HG03280 (cell line): ENCODE results near the gene AK6.
"Not testable (repeated sequence)": the region's sequence is repeated elsewhere in the genome, so short reads cannot be mapped to it uniquely, and the experiment has no call there.

Experiments used
- ATAC-seq: cut with Tn5 transposase; IDR thresholded peaks from one replicate; pipeline ENCODE4 v1.9.1; 2021; ENCODE audit warnings: mild to moderate bottlenecking, moderate library complexity; ENCODE audit not compliant: unreplicated experiment

AK6 gene

GRCh38 chr5:69369340-69370121, at the start of gene AK6, which contains the start of the genes RAD17 and TAF9:
TSS of gene AK6 (minus strand) at chr5:69369520. CDS start at chr5:69369490, 30 bp downstream.
TSS of gene RAD17 (plus strand) at chr5:69369818. CDS start at chr5:69372209, 2,391 bp downstream.
TSS of gene TAF9 (minus strand) at chr5:69369520. CDS start at chr5:69365737, 3,783 bp downstream.
- ATAC-seq: peak; percentile 92

- no peak for ATAC-seq
These were observed 49.2 kb upstream of the AK6 start for GRCh38 chr5:69418554-69418953.

GRCh38 chr5:69416699-69417098, 47.4 kb upstream of the AK6 start:
- no peak for ATAC-seq

- no peak for ATAC-seq
These were observed 46.9 kb upstream of the AK6 start for GRCh38 chr5:69416180-69416579.

GRCh38 chr5:69415584-69415958, 46.3 kb upstream of the AK6 start:
- no peak for ATAC-seq

GRCh38 chr5:69414885-69415583, 45.7 kb upstream of the AK6 start, which contains the start of gene MARVELD2:
TSS of gene MARVELD2 (plus strand) at chr5:69415116. CDS start at chr5:69419386, 4,270 bp downstream.
- ATAC-seq: peak; percentile 67

- no peak for ATAC-seq
These were observed 35.5 kb upstream of the AK6 start for GRCh38 chr5:69404659-69405330.

- no peak for ATAC-seq
These were observed 9.1 kb upstream of the AK6 start for GRCh38 chr5:69378376-69378775.

GRCh38 chr5:69374911-69375446, 5.7 kb upstream of the AK6 start:
- peak; percentile 71 for ATAC-seq

- ATAC-seq: no peak
These were observed 3.1 kb upstream of the AK6 start for GRCh38 chr5:69372394-69372793.

GRCh38 chr5:69370335-69370734, 1.0 kb upstream of the AK6 start:
- not testable (repeated sequence) for ATAC-seq

GRCh38 chr5:69368458-69369339, 621 bp downstream of the AK6 start:
- ATAC-seq: peak; percentile 34

- ATAC-seq: no peak
These were observed 1.5 kb downstream of the AK6 start for GRCh38 chr5:69367697-69368279.

- no peak for ATAC-seq
These were observed 4.5 kb downstream of the AK6 start for GRCh38 chr5:69364850-69365249.

GRCh38 chr5:69364414-69364813, 4.9 kb downstream of the AK6 start:
- no peak for ATAC-seq

- no peak for ATAC-seq
These were observed 8.9 kb downstream of the AK6 start for GRCh38 chr5:69360442-69360841.

- ATAC-seq: no peak
These were observed 9.6 kb downstream of the AK6 start for GRCh38 chr5:69359699-69360098.

- ATAC-seq: no peak
These were observed 18.7 kb downstream of the AK6 start for GRCh38 chr5:69350664-69351063.

- no peak for ATAC-seq
These were observed 26.2 kb downstream of the AK6 start for GRCh38 chr5:69343083-69343482.
